ENCODE measurements around the gene NKX2-1.
"Not testable (repeated sequence)": the region's sequence is repeated elsewhere in the genome, so short reads cannot be mapped to it uniquely, and the experiment has no call there.

Gene NKX2-1

DNA sequence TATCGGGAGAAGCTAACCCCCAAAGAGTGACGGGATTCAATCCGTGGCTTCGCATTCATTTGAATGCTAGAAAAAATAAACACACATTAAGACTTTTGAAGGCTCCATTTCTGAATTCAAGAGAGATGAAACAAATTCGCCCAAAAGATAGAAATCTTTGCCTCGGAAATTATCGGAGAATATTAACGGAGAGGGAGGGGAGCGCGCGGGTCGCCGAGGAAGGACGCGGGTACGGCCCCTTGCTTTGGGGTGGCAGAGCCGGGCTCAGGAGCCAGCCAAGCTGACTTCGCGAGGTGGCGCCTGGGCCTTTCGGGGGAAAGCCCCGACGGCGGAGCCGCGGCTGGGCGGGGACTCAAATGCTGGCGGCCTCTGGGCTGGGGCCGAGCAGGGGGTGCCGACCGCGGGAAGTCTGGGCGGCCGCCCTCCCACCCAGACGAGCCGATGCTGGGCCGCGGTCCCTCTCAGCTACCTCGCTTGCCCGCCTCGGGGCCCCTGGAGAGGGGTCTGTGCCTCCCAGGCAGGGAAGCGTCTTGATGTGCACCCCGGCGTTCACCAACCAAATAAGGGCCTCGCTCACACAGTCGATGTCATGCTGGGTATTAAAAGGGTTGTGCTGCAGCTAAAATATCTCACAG is 14.7 kb downstream of the NKX2-1 start:
- DNase-seq = no peak

DNA sequence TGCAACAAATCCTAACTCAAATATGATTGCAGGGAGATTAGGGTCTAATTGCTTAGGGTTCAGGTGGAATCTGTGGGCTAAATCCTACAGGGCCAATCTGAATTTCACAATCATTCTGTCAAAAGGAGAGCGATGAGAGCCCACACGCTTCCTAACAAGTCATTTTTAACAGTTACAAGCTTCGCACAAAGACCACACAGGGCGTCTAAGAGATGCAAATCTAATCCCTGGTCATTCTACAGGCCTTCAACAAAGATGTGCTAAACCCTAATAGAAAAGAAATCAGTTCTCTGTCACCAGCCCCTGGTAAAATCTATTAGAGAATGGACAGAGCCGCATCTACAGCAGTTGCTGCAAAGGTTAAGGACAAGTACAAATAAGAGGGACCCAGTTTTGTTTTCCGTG is 15.3 kb downstream of the NKX2-1 start:
- no peak for DNase-seq

DNA sequence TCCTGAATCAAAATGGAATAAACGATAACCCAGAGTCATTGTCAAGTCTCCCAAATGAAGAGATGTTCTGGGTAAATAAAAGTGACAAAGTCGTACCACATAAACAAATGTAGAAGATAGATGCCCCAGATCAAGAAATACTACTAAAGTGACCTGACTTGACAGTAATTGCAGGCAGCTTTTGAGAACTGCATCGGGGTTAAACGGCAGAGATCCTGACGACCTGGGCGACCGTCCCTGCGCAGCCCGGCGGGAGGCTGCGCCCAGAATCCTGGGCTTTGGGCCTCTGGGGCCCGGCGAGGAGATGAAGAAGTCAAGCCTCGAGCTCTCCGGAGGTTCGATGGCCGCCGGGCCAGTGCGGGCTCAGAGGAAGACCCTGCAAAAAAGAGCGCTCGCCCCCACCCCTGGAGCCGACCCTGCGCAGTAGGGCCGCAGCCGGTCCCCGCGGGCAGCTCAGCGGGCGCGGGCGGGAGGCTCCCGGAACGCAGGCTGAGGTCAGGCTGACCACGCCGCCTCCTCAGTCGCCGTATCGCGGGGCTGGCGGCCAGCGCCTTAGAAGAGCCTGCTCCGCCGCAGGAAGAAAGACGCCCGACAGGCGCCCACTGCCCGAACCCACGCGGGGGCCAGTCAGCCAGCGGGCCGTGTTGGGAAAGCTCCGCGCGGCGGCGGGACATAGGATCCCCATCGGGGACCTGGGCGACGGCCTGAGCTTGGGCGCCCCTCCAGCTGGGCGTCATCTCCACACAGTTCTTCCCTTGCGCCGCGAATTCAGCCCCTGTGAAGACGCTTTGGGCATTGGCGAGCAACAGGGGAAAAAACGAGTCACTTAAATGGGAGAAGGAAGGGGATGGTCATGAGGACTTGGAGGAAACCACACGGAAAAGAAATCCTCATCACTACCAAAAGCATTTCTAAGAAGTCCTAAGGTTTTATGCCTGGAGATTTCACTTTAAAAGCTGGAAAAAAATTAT is 16.0 kb downstream of the NKX2-1 start:
- DNase-seq = no peak

DNA sequence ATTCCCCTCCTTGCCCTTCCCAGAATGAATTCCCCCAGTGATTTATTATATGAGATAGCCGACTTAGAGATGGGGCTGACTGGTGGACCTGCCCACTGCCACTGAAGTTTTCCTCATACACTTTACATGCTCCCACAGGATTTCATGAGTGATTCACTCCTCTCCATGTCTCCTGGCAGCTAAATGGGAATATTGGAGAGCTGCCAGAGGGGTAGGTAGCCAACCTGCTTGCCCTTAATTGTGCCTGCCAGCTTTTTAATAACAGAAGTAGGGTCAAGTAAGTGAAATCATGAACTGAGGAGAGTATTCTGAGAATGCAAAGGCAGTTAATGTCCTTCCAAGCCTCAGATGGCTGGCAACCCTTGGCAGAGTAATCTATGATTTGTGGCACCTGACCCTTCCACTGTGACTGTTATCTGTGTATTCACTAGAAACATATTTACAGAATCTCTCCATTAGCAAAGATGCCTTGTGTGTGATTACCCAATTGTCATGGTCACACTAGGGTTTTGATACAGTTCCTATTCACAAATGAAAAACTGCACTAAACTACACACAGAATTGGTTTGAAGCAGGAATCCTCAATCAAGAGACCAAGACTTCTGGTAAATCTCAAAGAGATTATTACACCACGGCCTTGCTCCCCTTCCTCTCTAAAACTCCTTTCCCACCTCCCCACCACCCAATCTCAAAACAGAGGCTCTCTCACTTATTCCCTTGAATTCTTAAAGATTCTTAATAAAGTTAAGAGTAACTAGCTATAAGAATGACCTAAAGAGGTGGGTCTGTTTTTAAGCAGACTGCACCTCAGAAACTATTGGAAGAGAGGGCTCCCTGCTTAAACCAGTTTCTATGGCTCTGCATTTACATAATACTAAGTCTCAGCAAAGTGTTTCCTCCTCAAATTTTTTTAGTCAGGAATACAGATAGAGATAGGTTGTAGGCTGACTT is 17.2 kb downstream of the NKX2-1 start:
- no peak for DNase-seq

DNA sequence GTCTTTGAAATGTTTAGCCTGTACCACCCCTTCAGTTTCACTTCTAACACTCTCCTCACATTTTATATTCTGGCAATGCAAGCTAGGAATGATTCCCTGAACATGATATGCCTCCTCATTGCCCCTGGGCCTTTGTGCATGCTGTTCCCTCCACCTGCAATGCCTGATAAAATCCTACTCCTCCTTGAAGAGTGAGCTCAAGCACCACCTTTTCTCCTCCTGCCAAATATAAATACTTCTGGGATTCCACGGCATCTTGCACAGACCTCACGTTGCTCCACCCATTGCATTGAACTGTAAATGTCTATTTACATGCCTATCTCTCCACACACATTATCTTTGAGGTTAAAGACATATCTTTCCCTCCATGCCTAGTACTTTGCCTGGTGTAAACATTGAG is 21.1 kb downstream of the NKX2-1 start:
- DNase-seq = no peak

DNA sequence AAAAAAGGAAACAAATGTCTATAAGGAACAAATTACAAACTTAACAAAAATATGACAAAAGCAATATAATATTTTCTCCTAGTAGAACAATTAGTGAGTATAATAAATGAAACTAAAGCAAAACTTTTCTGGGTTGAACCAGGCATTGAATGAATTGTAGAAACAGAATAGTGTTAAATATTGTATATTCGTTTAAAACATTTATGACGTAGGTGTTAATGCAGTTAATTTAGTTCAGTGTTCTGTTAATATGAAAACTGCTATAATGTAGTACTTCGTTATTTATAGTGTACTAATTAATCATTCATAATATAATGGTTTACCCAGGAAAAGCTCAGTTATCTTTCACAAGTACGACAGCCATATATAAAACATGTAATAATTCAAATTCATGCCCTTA is 23.7 kb downstream of the NKX2-1 start:
- no peak for DNase-seq

DNA sequence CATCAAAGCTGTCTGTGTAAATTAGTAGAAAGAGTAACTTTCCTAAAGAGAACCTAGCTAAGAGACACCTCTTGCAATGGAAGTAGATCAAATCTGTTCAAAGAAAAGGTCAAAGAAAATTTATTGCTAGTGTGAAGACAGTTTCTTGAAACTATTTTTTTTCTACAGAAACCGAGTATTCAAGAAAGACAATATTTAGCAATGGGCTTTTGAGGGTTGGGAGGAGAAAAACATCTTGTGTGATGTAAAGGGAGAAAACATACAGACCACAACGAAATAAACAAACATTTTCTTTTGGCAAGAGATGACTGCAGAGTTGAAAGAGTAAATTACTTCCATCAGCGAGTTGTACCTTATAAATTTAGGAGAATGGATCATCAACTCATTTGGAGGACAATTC is 24.4 kb downstream of the NKX2-1 start:
- DNase-seq = no peak

DNA sequence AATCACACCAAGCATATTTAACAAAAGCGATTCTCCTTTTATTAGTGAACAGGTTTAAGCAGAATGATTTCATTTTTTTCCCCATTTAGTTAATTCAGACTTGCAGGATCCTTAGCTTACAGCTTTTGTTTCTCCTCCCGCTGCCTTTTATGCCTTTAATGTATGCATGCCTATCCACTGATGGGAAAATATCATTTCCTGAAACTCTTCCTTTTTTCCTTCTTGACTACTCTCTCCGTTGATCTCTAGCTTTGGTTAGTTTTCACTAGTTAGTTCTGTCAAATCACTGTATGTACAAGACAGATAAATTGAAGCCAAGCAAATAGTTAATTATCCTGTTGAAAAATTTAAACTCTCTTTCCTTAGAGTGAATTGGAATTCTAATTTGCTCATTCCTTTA is 26.3 kb downstream of the NKX2-1 start:
- no peak for DNase-seq

DNA sequence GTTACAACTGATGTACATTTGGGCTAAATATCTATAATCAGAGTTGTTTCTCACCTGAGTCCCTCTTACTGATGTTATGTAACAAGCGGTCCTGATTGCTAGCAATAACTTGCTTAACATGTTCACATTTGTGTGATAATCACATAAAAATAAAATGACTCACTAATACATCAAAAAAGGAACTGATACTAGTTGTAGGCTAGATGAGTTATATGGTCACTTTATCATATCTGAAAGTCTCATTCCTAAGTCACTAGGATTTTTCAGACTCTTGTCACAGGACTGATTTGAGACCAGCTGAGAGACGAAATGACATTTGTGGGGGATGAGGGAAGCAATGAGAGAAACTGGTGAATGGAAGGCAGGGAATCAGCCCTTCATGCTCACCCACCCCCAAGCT is 34.3 kb downstream of the NKX2-1 start:
- DNase-seq = no peak

DNA sequence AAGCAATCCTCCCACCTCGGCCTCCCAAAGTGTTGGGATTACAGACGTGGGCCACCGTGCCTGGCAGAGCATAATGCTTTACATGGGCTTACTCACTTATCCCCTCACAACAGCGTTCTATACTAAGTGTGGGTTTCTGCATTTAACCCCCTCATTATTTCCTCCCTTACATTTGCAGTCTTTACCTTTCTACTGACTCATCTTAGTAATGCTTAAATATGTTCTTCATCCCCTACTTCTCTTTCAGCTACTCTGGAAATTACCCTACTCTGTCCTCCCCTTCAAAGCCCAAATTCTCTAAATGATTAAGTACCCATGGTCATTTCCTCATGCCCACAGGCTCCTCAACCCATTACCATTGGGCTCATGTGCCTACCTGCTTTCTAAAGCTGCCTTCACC is 40.7 kb downstream of the NKX2-1 start:
- no peak for DNase-seq

DNA sequence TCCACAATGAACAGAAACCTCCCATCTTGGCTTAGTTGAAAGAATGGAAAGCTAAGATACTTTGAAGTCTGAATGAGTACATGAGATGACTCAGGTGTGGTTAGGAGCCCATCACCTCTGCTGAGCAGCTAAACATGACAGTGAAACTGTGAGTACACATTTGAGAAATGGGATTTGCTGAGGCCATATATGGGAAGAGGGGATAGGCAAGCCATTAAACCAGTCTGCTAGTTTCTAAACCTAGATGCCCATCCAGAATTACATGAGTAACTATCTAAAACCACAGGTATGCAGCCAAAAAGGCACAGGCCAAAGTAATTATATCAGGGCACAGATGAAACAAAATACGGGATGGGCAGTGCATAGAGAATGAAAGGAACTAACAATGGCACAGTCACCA is 41.2 kb downstream of the NKX2-1 start:
- no peak for DNase-seq

DNA sequence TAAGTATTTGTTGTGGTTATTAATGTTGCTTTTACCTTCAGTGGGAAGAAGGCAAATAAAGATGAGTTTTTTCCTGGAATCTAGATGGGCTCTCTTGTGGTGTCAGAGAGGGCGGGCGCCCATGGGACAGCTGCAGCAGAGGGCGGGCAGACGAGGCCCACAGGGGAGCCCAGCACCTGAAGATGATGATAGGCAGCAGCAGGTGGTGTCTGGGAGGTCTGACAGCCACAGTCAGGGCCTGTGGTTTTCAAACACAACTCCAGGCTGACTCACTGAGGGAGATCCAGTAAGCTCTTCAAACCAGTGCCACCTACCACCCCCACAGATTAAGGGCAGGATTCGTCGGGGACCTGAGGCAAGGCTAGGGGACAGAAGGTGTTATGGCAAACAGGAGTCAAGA is 42.8 kb downstream of the NKX2-1 start:
- DNase-seq = no peak

DNA sequence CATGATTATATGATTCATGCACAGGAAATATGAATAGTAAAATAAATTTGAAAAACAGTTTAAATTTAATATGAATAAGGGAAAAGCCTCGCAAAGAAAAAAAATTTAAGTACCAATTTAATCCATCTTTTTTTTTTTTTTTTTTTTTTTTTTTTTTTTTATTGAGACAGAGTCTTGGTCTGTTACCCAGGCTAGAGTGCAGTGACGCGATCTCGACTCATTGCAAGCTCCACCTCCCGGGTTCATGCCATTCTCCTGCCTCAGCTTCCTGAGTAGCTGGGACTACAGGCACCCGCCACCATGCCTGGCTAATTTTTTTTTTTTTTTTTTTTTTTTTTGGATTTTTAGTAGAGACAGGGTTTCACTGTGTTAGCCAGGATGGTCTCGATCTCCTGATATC is 44.0 kb downstream of the NKX2-1 start:
- not testable (repeated sequence) for DNase-seq

DNA sequence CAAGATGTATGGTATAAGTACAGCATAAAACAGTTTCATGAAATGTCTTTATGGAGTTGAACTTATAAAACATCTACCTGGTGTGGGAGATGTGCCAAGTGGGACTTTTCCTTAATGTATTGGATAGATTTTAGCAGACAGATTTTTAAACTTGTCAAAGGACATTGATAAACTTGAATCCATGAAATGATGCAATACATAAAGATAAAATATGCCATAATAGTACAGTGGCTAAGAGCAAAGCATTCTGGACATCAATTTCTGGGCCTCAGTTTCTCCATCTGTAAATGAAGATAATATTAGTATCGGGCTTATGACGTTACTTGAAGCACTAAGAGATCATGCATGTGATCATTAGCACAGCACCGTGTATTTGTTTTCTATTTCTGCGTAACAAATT is 45.4 kb downstream of the NKX2-1 start:
- no peak for DNase-seq

DNA sequence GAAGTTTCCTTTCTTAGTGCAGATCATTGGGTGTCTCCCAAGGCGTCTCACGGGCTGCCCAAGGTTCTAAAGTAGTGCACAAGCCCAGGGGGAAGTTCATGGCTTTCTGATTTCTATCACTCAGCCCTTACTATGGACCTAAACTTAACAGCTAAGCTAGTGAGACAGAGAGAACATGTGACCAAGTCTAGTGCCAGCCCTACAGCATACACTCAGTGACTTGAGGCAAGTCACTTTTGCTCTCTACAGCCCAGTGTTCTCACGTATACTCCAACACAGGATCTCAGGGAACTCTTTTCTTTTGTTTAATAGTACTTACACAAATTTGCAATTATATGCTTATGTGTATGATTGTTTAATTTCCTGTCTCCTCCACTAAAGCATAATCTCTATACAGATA is 48.6 kb downstream of the NKX2-1 start:
- no peak for DNase-seq

DNA sequence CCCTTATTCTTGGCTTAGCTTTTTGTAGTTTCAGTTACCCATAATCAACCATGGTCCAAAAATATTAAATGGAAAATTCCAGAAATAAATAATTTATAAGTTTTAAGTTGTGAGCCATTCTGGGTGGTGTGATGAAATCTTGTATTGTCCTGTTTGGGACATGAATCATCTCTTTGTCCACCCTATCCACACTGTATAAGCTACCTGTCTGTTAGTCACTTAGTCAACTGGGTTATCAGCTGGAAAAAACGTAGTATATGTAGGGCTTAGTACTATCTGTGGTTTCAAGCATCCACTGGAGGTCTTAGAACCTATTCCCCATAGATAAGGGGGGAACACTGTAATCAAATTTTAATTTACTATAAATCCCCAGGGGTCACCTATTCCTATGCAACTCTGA is 52.7 kb downstream of the NKX2-1 start:
- DNase-seq = no peak

All from activated CD4-positive, alpha-beta T cell treated with anti-CD3 and anti-CD28 coated beads for 1 hour (primary cell).